Bone marrow (tissue), 2 donors: ENCODE measurements around the gene ZFYVE28.
"Not testable (repeated sequence)": the region's sequence is repeated elsewhere in the genome, so short reads cannot be mapped to it uniquely, and the experiment has no call there.

Source experiments
- DNase-seq, 2 donors: peaks; one replicate each; lab custom pipeline; 2025; lab: John Stamatoyannopoulos, UW

ZFYVE28 gene

DNA sequence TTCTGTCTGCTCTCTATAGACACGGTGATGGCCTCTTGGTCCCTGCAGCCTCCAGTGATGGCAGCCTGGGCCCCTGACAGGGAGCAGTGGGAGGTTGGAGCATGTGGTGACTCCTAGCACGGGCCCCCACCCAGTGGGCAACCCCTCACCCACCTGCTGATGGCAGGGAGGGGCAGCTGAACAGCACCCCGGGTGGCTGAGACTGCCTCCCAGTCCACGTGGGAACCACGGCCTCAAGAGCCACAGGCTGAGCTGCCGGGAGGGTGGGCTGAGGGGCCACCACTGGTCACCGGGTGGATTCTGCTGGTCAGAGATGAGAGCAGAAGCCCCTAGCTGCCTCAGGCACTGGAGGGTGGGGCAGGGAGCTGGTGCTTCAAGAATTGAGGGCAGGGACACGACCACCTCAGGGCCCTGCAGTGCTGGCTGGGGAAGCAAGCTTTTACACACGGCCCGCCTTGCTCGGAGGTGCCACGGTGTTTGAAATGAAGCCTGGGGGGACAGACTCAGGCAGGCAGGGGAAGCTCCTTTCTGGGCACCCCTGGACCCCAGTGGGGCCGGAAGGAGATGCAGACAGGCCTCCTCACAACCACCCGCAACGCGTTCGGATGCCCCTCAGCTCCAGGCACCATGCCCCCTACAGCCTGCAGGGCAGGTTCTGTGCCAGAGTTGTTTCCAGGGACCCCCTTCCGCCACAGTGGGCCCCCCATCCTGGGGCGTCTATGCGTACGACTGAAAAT is 170.2 kb downstream of the ZFYVE28 start:
- no peak for DNase-seq

DNA sequence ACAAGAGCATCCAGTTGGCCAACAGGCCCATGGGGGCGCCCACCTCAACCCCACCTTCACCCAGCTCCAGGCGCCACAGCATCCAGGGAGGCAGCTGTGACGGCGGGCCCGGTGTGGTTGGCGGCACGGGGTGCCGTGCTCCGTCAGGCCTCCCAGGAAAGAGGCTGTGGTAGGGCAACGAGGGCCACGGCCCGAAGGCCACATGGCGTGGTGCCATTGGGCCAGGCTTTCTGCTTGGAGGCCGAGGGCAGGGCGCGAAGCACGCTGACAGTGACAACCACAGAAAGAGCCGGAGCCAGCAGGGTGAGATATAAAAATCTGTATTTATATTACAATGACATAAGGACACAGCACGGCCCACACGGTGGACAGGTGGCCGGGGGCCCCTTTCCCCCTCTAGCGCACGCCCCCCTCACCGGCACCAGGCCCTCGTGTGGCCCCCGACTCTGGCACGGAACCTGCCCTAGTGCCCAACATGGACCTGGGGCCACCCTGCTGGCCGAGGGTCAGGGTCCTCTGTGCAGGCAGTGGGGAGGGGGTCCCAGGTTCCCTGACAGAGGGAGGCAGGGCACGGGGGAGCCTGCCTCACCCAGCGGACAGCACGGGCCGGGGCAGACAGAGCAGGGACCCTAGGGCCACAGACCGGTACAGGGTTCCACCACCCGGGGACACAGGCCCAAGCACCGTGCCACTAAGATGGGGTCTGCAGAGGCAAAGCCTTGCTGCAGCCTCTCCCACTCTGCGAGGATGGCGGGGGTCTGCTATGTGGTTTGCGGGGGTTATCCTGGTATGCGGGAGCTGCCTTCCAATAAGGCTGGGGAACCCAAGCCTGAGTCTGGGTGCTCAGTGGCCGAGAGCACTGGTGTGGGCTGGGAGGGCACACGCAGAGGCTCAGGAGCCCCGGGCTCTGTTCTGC is 171.1 kb downstream of the ZFYVE28 start:
- no peak for DNase-seq

DNA sequence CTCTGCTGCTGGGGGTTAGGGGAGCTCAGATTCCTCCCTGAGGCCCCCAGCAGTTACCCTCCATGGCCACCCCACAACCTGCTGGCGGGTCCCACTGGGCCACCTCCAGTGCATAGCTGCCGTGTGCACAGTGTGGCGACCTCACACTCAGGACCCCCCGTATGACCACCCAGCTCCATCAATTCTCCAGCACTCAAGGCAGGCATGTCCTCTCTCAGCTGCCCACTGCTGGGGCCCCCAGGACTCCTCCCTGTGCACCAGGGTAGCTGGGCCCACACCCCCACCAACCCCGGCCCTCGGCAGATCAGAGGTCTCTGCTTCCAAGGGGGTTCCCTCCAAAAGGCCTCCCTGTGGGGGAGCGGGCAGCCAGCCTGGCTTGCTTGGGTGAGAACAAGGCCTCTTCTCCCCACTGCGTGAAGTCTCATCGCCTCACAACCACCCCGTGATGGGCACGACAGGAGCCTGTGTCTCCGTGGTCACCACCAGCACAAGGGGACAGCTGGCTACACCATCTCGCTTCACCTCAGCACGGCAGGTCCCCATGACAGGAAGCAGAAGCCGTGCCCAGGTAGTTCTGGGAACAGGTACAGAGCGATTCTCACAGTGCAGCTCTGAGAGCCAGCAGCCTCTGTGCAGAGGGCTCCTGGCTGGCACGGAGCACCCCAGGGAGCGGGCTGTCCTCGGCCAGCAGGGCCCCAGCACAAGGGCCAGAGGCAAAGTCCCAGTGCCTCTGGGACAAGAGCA is 171.9 kb downstream of the ZFYVE28 start:
- no peak for DNase-seq

DNA sequence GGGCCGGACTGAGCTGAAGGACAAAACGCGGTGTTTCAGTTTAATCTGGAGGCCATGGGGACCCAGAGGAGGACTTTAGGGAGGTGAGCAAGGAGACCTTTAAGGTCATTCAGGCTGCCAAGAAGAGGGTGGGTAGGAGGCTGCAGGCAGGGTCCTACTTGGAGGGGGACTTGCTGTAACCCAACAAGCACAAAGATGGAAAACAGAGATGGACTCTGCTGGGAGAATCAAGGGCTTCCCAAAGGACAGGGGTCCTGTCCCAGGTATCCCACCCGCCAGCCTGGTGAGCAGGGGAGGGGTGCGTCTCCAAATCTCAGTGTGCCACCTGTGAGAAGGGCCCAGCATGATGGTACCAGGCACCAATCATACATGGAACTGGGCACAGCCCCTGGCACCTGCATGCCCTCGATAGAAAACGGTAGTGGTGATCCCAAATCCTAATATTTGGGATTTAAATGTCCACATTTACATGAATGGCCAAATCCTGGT is 172.6 kb downstream of the ZFYVE28 start:
- DNase-seq, result no peak

DNA sequence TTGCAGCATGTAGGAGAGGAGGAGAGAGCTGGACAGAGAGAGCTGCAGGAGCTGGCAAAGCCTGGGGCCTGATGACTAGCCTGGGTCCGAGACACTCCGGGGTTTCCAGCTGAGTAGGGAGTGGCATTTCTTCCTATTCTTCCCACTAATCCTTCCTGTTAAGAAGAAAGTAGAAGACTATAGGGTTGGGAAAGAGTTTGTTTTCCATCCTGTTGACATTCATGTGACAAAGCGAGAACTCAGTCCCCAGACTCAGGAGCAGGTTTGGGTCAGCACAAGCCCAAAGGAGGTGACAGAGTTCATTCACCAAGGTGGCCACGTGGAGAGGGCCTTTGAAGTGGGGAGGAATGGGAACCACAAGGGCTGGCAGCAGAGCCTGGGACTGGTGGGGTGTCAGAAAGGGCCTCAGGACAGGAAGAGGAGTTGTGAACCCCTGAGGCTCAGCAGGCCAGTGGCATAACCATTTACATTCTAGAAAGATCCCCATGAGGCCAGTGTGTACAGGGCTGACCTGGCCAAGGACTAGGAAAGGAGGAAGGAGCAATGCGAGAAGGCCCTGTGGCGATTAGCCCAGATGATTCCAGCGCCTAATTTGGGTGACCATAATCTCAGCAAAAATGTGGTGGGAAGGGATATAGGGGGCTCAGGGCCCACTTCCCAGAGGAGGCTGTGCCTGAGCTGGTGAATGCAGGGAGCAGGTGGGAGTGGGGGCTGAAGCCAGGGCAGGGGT is 173.2 kb downstream of the ZFYVE28 start:
- DNase-seq, result no peak

DNA sequence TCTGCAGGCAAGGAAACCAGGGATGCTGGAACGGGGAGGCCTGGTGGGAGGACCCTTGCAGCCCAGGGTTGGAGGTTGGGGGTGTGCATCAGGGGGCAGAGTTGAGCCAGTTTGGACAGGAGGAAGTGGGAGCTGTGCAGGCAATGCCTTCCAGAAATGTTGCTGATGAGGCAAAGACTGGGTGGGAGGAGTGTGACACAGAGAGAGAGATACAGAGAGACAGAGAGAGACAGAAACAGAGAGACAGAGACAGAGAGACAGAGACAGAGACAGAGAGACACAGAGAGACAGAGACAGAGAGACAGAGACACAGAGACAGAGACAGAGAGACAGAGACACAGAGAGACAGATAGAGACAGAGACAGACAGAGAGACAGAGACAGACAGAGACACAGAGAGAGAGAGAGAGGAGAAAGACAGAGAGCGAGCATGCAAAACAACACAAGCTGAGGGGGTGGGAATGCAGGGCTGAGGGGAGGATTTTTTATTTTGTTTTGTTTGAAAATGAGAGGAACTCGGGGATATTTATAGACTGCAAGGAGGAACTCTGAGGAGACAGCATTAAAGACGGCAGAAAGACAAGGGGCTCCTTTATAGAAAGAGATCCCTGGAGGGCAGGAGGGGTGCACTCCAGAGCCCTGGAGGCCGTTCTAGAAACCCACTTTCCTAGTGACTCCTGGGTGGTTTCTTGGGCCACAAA is 174.6 kb downstream of the ZFYVE28 start:
- peak in 1 of 2 donors; percentile 48 for DNase-seq

DNA sequence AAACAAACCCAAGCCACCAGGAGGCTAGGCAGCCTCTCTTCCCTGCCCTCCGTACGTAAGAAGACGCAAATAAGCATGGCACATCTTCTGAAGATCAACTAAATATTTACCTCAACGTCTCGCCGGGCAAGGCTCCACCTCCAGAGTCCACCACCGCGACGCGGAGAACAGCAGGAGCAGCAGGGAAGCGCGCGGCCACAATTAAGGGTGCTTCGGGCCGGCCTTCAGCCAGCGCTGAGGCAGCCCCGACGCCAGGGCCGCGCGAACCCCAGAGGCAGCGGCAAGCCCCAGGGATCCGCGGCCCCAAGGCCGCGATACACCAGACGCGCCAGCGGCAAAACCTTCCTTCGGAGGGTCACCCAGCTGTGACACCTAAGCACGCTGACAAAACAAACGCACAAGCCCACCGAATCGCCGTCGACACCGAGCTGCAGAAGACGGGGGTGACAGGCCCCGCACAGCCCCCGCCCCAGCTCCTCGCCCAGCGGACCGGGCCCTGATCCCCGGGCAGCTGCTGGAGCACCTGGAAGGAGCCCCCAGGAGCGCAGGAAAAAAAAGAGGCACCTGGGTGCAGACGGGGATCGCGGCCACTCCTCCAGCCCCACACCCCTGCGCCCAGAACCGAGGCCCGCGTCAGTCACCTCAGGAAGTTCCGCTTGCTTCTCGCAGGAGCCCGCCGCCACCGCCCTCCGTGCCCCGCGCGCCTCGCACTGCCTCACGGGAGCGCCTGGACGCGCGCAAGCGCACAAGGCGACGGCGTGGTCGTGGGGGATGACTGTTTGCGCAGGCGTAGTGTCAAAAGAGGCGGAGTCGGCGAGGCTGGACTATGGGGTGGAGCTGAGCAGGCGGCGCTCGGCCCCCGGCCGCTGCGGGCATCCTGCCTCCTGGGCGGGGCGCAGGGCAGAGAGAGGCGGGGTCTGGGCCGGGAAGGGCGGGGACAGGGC is 176.8 kb downstream of the ZFYVE28 start, which contains the start of the genes HAUS3 and POLN:
Gene HAUS3, minus strand, starts transcription at position 712 of the 944 bp plus-strand sequence. CDS start 1,175 bp downstream, outside the sequence.
Gene POLN, minus strand, starts transcription at position 712 of the 944 bp plus-strand sequence. CDS start 12,890 bp downstream, outside the sequence.
- DNase-seq, result peak; percentile 94 to 97

DNA sequence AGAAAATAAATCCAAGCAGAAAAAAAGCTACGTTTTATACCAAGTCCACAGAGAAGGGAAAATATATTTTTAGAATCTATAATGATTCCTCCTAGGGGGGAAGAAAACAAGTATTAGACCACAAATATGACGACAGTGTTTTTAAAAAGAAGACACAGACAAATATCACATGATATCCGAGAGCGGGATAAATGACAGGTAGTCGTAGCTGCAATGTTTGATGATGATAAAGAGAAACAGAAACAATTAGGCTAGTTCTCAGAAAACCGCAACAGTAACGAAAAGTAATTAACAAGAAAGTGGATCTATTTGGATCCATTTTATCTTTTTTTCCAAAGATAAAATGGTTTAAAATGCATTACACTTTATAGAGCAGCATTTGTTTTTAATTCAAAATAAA is 177.4 kb downstream of the ZFYVE28 start:
- DNase-seq, result no peak

DNA sequence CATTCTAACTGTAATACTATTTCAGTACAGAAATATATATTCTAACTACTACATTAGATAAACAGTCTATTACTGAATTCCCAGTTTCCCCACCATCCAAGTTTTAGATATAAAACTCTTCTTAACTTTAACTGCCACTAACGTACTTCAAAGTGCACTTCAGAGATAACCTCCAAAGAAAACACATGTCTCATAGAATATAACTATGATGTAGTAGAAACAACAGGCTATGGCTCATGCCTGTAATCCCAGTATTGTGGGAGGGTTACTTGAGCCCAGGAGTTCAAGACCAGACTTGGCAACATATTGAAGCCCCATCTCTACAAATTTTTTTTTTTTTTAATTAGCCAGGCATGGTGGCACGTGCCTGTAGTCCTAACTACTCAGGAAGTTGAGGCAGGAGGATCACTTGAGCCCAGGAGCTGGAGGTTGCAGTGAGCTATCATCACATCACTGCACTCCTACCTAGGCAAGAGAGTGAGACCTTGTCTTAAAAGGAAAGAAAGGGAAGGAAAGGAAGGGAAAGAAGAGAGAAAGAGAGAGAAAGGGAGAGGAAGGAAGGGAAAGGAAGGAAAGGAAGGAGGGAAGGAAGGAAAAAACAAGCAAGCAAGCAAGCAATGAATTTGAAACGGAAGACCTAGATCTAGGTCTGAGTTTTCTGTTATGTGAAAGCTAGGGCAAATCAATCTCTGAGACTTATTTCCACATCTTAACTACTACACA is 181.3 kb downstream of the ZFYVE28 start:
- no peak for DNase-seq

DNA sequence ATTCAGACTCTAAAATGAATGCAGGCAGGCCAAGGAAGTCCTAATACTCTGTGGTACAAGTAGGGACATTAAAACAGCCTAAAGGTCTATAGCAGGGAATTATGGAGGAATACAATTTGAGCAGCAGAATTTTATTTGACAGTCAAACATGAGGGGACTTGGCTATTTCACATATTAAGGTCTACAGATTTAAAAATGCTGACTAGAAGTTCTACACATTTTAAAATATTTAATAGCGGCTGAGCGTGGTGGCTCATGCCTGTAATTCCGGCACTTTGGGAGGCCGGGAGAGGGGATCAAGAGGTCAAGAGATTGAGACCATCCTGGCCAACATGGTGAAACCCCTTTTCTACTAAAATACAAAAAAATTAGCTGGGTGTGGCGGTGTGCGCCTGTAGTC is 187.4 kb downstream of the ZFYVE28 start:
- no peak for DNase-seq

DNA sequence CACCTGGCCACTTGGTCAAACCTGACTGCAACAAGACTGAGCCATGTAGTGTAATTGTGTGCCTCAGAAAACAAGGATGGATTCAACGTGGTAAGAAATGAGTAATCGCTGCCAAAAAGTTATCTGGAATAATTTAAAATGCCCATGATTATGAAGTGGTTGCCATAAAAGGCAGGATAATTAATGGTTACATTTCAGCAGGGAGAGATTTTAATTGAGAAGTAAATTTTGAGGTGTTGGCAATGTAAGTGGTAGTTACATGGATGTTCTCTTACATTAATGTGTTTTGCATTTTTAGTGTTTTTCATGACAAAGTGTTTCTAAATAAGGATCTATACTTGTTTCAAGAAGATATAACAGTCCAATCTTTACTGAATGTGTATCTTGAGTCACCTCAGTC is 192.2 kb downstream of the ZFYVE28 start:
- no peak for DNase-seq

DNA sequence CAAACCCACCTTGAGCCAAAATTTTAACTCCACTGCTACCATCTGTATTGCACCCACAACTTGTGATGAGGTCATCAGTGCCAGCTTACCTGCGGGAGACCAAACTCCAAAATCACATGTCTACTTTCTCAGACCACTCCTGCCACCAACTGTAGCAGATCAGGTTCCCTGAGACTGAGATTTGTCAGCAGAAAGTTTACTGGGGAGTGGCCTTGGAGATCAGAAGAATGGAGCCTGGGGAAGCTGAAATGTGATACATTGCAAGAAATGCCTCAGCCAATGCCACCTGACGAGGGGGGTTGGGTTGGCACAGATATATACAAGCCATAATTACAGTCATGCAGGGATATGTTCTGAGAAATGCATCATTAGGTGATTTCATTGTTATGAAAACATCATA is 195.6 kb downstream of the ZFYVE28 start:
- no peak for DNase-seq

DNA sequence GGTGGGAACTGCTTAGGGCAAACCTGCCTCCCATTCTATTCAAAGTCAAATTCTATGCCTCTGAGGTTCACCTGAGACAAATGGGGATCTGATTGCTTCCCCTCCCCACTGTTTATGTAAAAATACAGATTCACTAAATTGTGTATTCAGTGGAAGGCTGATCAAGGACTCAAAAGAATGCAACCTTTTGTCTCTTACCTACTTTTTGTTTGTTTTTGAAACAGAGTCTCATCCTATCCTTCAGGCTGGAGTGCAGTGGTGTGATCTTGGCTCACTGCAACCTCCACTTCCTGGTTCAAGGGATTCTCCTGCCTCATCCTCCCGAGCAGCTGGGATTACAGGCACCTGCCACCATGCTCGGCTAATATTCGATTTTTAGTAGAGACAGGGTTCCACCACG is 197.1 kb downstream of the ZFYVE28 start:
- not testable (repeated sequence) for DNase-seq

DNA sequence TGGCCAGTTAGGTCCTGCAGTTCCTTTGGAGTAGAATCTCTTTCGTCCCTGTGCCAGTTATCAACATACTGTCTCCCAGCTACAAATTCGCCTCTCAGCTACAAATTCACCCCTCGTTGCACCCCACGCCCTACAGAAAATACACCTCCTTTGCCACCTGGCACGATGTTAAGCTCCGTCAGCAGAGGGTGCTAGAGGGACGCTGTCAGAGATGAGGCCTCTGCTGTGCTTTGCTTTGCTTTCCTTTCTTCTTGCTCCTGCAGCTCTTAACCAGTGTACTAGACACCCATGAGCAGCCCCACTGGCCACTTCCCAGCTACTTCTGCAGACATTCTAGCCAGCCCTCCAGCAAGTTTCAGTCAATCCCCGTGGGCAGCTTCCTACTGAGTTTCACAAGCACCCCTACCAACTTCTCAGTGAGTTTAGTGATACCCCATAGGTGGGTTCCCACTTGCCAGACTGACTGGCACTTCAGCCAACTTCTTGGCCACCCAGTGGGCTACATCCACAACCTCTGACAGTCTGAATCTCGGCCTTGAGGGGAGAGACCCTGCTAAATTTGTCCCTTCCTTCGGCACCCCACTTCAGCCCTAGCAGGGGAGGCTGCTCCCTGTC is 198.3 kb downstream of the ZFYVE28 start:
- DNase-seq, result peak; percentile 34 to 61
